Measurements from ENCODE around the gene GRIK4.

DNA sequence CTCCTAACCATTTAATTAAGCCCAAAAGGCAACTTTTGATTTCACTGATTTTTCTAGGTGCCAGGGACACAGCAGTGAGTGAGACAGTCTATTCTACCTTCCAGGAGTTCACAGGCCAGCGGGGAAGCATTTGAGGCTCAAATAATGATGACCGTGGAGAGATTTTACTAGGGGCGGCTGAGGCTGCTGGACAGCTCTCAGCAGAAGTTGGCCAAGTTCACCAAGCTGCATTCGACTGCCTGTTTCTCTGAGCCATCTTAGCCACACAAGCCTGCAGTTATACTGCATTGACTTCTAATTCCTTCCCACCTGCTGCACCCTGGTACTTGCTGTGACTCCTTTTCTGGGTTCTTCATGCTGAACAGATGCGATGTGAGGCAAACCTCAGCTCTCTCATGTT is 343.4 kb downstream of the GRIK4 start:
- TF ChIP-seq, protein P1, sequence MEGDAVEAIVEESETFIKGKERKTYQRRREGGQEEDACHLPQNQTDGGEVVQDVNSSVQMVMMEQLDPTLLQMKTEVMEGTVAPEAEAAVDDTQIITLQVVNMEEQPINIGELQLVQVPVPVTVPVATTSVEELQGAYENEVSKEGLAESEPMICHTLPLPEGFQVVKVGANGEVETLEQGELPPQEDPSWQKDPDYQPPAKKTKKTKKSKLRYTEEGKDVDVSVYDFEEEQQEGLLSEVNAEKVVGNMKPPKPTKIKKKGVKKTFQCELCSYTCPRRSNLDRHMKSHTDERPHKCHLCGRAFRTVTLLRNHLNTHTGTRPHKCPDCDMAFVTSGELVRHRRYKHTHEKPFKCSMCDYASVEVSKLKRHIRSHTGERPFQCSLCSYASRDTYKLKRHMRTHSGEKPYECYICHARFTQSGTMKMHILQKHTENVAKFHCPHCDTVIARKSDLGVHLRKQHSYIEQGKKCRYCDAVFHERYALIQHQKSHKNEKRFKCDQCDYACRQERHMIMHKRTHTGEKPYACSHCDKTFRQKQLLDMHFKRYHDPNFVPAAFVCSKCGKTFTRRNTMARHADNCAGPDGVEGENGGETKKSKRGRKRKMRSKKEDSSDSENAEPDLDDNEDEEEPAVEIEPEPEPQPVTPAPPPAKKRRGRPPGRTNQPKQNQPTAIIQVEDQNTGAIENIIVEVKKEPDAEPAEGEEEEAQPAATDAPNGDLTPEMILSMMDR (IDR thresholded peaks at IDR 0.05), result no peak
- TF ChIP-seq POLR2AphosphoS5 (IDR thresholded peaks at IDR 0.05), result no peak
